IPS-NIHi11 (cell line): ENCODE measurements around the gene EIF4E.
"Not testable (repeated sequence)": the region's sequence is repeated elsewhere in the genome, so short reads cannot be mapped to it uniquely, and the experiment has no call there.

Source experiments
- DNase-seq: peaks from one replicate; pipeline ENCODE4 v3.0.0; 2012; ENCODE audit warnings: mixed read lengths, low spot score

EIF4E gene

GRCh38 chr4:98873059-98873458 lies 55.9 kb downstream of the EIF4E start:
- DNase-seq: no peak

DNA sequence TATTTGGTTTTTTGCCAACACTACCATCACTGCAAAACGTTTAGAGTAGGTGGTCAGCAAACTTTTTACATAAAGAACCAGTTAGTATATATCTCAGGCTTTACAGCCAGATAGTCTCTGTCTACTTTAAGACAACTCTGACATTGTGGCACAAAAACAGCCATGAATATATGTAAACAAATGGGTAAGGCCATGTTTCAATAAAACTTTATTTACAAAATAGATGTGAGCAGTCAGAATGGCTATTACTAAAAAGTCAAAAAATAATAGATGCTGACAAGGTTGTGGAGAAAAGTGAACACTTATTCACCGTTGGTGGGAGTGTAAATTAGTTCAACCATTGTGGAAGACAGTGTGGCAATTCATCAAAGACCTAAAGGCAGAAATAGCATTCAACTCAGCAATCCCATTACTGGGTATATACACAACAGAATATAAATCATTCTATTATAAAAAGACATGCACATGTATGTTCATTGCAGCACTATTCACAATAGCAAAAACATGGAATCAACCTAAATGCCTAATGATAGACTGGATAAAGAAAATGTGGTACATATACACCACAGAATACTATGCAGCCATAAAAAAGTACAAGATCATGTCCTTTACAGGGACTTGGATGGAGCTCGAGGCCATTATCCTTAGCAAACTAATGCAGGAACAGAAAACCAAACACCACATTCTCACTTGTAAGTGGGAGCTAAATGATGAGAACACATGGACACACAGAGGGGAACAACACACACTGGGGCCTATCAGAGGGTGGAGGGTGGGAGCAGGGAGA lies 56.6 kb downstream of the EIF4E start:
- not testable (repeated sequence) for DNase-seq

GRCh38 chr4:98867648-98868047 lies 61.3 kb downstream of the EIF4E start:
- no peak for DNase-seq

DNA sequence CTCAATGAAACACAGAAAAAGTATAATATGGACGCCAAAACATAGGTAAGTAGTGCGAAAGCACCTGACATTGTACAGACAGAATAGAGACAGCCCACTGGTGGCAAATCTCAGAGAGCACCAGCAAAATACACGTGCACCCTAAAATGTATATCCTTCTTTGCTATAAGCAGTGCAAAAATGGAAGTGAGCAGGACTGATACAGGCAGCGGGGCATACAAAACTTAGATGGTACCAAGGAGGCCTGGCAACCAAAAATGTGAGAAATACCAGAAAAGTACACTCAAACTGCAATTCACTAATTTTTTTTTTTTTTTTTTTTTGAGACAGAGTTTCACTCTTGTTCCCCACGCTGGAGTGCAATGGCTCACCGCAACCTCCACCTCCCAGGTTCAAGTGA lies 63.9 kb downstream of the EIF4E start:
- DNase-seq: no peak

GRCh38 chr4:98864560-98864959 lies 64.4 kb downstream of the EIF4E start:
- DNase-seq: no peak

DNA sequence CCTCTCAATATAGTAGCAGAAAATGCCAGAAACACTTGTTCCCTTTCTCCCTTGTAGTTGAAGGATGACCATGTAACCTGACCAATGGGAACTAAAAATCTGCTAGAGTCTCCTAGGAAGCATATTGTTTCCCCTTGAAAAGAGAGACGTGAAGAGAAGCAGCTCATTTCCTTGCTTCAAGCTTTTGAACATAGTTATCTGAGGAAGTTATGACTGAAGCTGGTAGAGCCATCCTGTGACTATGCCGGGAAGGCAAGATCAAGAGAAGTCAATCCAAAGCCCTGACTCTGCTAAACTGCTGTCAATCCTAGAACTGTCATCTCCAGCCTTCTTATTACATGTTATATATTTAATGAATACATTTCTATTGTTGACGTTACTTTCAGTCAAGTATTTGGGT lies 66.6 kb downstream of the EIF4E start:
- no peak for DNase-seq

DNA sequence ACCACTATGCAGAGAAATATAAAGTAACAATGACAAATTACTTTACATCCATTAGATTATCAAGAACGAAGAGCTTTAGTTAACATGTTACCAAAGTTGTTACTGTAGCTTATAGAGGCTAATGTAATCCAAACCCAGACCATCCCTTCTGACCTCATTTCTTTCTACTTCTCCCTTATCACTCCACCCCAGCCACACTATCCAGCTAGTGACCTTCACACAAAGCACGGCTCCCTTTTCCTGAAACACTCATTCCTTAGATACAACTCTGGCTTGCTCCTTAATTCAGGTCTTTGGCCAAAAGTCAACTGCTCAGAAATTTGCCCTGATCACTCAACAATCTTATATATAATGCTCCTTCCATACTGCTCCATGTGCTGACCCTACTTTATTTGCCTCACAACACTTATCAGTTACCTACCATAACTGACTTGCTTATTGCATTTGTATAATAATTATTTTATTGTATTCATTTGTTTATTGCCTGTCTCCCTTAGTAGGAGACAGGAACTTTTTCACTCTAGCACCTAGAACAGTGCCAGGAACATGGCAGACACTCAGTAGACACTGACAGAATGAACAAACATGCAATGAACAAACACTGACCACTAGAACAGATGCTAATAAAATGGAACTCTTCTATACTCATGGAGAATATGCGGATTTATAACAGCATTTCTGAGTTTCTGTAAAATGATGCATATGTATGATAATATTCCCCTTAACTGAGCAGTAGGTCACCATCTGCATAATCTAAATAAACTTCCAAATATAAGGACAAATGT lies 67.6 kb downstream of the EIF4E start:
- DNase-seq: no peak

GRCh38 chr4:98851806-98852205 lies 77.1 kb downstream of the EIF4E start:
- peak; percentile 43 for DNase-seq

DNA sequence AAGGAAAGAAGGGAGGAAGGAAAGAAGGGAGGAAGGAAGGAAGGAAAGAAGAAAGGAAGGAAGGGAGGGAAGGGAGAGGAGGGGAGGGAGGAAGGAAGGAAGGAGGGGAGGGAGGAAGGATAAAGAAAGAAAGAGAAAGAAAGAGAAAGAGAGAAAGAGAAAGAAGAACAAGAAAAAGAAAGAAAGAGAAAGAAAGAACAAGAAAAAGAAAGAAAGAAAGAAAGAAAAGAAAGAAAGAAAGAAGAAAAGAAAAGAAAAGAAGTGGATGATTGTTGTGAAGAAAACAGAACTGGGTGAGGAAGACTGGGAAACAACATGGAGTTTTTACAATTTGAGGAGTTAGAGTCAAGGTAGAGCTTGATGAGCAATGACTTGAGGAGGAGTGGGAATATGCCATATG lies 78.0 kb downstream of the EIF4E start:
- no peak for DNase-seq

DNA sequence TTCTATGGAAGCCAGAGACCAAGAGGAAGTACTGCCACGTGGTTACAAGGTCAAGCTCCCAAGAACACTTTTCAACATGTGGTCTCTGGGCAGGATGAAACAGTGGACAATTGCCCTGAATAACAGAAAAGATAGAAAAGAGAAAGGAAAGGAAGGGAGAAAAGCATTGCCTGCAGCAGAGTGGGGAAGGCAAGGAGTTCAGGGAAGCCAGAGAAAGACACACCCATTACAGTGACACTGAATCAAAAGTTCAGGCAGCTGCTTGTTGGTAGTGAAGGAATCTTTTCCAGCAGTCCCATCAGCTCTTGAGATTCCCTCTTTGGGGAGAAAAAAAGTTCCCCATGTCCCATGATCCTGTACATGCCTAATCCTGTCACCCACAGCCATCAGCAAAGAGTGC lies 80.5 kb downstream of the EIF4E start:
- no peak for DNase-seq

GRCh38 chr4:98845960-98846359 lies 83.0 kb downstream of the EIF4E start:
- DNase-seq: no peak

DNA sequence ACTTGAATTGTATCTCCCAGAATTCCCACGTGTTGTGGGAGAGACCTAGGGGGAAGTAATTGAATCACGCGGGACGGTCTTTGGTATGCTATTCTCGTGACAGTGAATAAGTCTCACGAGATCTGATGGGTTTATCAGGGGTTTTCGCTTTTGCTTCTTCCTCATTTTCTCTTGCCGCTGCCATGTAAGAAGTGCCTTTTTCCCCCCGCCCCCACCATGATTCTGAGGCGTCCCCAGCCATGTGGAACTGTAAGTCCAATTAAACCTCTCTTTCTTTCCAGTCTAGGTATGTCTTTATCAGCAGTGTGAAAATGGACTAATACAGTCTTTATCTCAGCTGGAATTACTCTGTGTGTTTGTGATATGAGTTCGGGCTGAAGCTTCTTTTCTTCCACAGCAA lies 86.0 kb downstream of the EIF4E start:
- DNase-seq: not testable (repeated sequence)

DNA sequence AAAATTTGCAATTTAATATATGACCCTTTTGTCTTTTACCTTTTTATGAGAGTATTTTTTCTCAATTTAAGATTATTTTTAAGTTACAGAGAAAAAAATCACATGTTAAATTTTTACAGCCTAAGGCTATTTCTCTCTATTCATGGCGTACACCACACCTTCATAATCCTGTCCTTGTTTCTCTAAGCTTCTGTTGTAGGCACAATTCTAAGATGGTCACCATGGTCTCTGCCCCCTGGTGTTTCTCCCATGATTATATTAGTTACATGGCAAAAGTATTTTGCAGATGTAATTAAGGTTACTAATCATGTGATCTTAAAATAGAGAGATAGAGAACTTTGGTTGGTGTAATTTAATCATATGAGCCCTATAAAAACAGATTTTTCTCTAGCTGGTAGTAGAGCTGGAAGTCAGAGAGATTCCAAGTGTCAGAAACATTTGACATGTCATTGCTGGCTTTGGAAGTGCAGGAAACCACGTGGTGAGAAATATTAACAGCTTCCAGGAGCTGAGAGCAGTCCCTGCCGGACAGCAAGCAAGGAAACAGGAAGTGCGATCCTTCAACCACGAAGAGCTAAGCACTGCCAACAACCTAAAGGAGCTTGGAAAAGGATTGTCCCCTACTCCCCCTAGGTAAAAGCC lies 89.8 kb downstream of the EIF4E start:
- DNase-seq: peak; percentile 18

DNA sequence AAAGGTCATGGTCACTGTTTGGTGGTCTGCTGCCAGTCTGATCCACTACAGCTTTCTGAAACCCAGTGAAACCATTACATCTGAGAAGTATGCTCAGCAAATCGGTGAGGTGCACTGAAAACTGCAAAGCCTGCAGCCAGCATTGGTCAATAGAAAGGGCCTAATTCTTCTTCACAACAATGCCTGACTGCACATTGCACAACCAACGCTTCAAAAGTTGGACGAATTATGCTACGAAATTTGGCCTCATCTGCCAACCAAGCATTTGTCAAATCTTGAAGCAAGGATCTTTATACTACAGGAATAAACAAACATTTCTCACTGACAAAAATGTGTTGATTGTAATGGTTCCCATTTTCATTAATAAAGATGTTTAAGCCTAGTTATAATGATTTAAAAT lies 90.4 kb downstream of the EIF4E start:
- DNase-seq: no peak

GRCh38 chr4:98833384-98833783 lies 95.5 kb downstream of the EIF4E start:
- no peak for DNase-seq

GRCh38 chr4:98831036-98831435 lies 97.9 kb downstream of the EIF4E start:
- DNase-seq: not testable (repeated sequence)
